ENCODE data around the gene SMAD3. TPM values are rescaled to one million over a fixed set of nuclear protein-coding genes. Genes with fewer than 3 reads are reported as not detected.
A peak's percentile ranks its signal among the peaks of the same experiment; 100 is the strongest.

SMAD3 gene
- total and polyA plus RNA-seq, 10 of the 15 experiments (the other 5 are each of a cell fraction or from before 2014, with no cell fraction given): 5.6 to 43.2 (median 16.0) TPM

GRCh38 chr15:67085237-67085817, 19.9 kb downstream of the SMAD3 start (continued):
- 0 out of 2 replicates have a peak, but pooled peaks have one; percentile 3 for TF ChIP-seq ZBTB40 (IDR thresholded peaks at IDR 0.05; ENCODE audit: borderline replicate concordance)
- TF ChIP-seq SRF (IDR thresholded peaks at IDR 0.05; ENCODE audit: low read depth in 2 of 2, low read length in 2 of 2): peak in 1 of 2 experiments; percentile 61; a peak in 1 of 4 replicates
- no peak for TF ChIP-seq CEBPZ (IDR thresholded peaks at IDR 0.05; ENCODE audit: low read depth, low read length)
- TF ChIP-seq DPF2 (IDR thresholded peaks at IDR 0.05): peak; percentile 96
- TF ChIP-seq, protein P1, sequence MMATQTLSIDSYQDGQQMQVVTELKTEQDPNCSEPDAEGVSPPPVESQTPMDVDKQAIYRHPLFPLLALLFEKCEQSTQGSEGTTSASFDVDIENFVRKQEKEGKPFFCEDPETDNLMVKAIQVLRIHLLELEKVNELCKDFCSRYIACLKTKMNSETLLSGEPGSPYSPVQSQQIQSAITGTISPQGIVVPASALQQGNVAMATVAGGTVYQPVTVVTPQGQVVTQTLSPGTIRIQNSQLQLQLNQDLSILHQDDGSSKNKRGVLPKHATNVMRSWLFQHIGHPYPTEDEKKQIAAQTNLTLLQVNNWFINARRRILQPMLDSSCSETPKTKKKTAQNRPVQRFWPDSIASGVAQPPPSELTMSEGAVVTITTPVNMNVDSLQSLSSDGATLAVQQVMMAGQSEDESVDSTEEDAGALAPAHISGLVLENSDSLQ (IDR thresholded peaks at IDR 0.05): peak; percentile 23; the same call in 1 of the 2 replicates
- TF ChIP-seq RBBP5 (conservative IDR thresholded peaks at IDR 0.05): no peak
- TF ChIP-seq EGR1 (IDR thresholded peaks at IDR 0.05; ENCODE audit: borderline replicate concordance in 1 of 2, low read depth in 2 of 2, low read length in 2 of 2): peak in 1 of 2 experiments; percentile 31; a peak in 1 of 3 replicates
- TF ChIP-seq, protein P2, sequence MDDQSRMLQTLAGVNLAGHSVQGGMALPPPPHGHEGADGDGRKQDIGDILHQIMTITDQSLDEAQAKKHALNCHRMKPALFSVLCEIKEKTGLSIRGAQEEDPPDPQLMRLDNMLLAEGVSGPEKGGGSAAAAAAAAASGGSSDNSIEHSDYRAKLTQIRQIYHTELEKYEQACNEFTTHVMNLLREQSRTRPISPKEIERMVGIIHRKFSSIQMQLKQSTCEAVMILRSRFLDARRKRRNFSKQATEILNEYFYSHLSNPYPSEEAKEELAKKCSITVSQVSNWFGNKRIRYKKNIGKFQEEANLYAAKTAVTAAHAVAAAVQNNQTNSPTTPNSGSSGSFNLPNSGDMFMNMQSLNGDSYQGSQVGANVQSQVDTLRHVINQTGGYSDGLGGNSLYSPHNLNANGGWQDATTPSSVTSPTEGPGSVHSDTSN (IDR thresholded peaks at IDR 0.05; ENCODE audit: insufficient replicate concordance, low read depth, low read length): no peak
- no peak; the same call in 1 of the 2 replicates for TF ChIP-seq POLR2AphosphoS5 (IDR thresholded peaks at IDR 0.05; ENCODE audit: low read length)
- peak; percentile 89 for TF ChIP-seq SMARCA5 (IDR thresholded peaks at IDR 0.05)
- no peak for TF ChIP-seq FOXK2 (IDR thresholded peaks at IDR 0.05)
- TF ChIP-seq POLR2A (IDR thresholded peaks at IDR 0.05; ENCODE audit: low read depth, low read length): 0 out of 2 replicates have a peak, but pooled peaks have one; percentile 41
- TF ChIP-seq ZNF622 (IDR thresholded peaks at IDR 0.05): no peak
- no peak for TF ChIP-seq CHD4 (IDR thresholded peaks at IDR 0.05)
- TF ChIP-seq HSF1 (IDR thresholded peaks at IDR 0.05; ENCODE audit: low read depth, low read length): no peak
- TF ChIP-seq MXI1 (IDR thresholded peaks at IDR 0.05; ENCODE audit: low read depth, low read length): no peak
- no peak for TF ChIP-seq TARDBP (IDR thresholded peaks at IDR 0.05; ENCODE audit: borderline replicate concordance)
- TF ChIP-seq SPI1 (IDR thresholded peaks at IDR 0.05; ENCODE audit: borderline replicate concordance, insufficient read depth, low read depth, low read length): peak; percentile 70; the same call in 1 of the 2 replicates
- TF ChIP-seq SREBF2 (IDR thresholded peaks at IDR 0.05; ENCODE audit: low read length): no peak
- TF ChIP-seq JUND (IDR thresholded peaks at IDR 0.05; ENCODE audit: low read depth, low read length): peak; percentile 72
